Lower lobe of right lung (tissue), 2 donors: ENCODE measurements around the gene IL1RAPL1. TPM values are rescaled to one million over a fixed set of nuclear protein-coding genes. Genes with fewer than 3 reads are reported as not detected.

Experiments
- ATAC-seq, 2 donors: fragments of 200-7000 bp; cut with Tn5 transposase; one replicate each; pipeline ENCODE4 v1.9.1; 2020 to 2022; ENCODE audit warnings: mild to moderate bottlenecking in 2 of 2, moderate library complexity in 2 of 2
- DNase-seq: peaks from one replicate; pipeline ENCODE4 v3.0.0-alpha.2; 2020
- H3K27ac ChIP-seq: fragments of 200-600 bp; one replicate; pipeline ENCODE4 v1.8.0; 2022
- H3K27me3 ChIP-seq: fragments of 200-600 bp; one replicate; pipeline ENCODE4 v1.8.0; 2022; ENCODE audit warnings: low read depth
- H3K36me3 ChIP-seq: fragments of 200-600 bp; one replicate; pipeline ENCODE4 v1.8.0; 2022; ENCODE audit warnings: mild to moderate bottlenecking
- H3K4me1 ChIP-seq: fragments of 200-600 bp; one replicate; pipeline ENCODE4 v1.8.0; 2022
- H3K4me3 ChIP-seq: fragments of 200-600 bp; one replicate; pipeline ENCODE4 v1.8.0; 2022; ENCODE audit warnings: mild to moderate bottlenecking
- H3K9me3 ChIP-seq: fragments of 200-600 bp; one replicate; pipeline ENCODE4 v1.8.0; 2022
- CTCF ChIP-seq: fragments of 200-600 bp; IDR thresholded peaks from one replicate; pipeline ENCODE4 v1.8.0; 2022; ENCODE audit warnings: antibody characterized with exemption, mild to moderate bottlenecking
- intact Hi-C: fragments of 100-400 bp; cut with DNase I; formaldehyde crosslinking; loops from one replicate; pipeline ENCODE4 v1.11.0; 2022
- total RNA-seq: library from RNA; stranded (reverse); fragmentation: NEBNext Ultra II Directional; extraction: Animal tissue kit (Norgen Biotek cat#: 25700); gene quantifications from one replicate; pipeline ENCODE4 v1.2.1, GENCODE V29; 2021
- donor health status: DM: no; HTN: yes; CAD: no; lungs with severe emphysema.

Gene IL1RAPL1
- total RNA-seq, 1 donor from 2014 or later = not detected

- Histone ChIP-seq H3K9me3 (no peaks in the 10 kb centered on the region), H3K27ac (no peak overlapping the region), H3K4me1 (no peaks in the 10 kb centered on the region), H3K27me3 (no peaks in the 10 kb centered on the region), H3K36me3 (no peaks in the 10 kb centered on the region), H3K4me3 (no peak overlapping the region)
- intact Hi-C loops = no loop called here
- no peak for DNase-seq
- no peak for ATAC-seq
- no peak for TF ChIP-seq CTCF
Observed at GRCh38 chrX:28552882-28553829, 34.1 kb upstream of the IL1RAPL1 start.

DNA sequence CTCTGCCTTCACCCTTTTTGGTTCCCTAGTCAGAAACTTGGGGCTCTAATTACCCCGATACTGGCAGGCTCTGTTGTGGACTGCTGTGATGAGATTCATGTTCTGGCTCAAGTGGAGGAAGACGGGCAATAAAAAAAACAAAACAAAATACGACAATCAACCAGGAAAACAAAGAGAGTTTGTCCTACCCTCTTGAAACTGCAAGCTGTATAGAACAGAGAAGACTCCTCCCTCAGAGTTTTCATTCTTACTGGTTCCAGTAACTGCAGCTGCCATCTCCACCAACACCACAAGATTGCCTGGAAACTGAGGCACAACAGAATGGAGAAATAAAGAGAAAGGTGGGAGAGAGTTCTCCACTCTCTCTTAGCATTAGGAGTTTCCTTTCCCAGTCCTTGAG lies 11.1 kb upstream of the IL1RAPL1 start:
- ATAC-seq = no peak

DNA sequence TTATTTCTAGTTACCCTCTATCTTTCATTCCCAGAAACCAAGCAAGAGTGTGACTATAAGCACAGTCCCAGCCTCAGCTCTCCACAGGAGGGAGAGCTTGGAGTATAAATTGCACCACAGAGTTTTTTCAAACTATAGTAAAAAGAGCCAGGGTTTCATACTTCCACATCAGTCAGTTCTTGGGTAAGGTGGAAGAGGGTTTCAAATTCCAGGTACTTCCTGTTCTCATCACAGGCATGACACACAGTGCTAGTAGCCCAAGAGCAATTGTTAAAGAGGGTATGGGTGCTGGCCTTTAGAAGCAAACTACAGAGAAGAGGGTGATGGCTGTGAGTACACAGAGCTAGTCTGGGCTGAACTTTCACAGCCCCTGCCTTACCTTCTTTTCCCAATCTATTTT lies 5.7 kb upstream of the IL1RAPL1 start:
- ATAC-seq (no peak), DNase-seq (no peak)
- Histone ChIP-seq H3K4me3 (no peak overlapping the region), H3K9me3 (no peaks in the 10 kb centered on the region), H3K36me3 (no peaks in the 10 kb centered on the region), H3K4me1 (no peaks in the 10 kb centered on the region), H3K27ac (no peak overlapping the region), H3K27me3 (no peaks in the 10 kb centered on the region)
- TF ChIP-seq CTCF = no peak
- intact Hi-C loops = no loop called here

More for the DNA sequence above, 11.1 kb upstream of the IL1RAPL1 start:
- H3K4me3 ChIP-seq = no peak overlapping the region
- no peak for TF ChIP-seq CTCF
- intact Hi-C loops = no loop called here
- DNase-seq = no peak
- H3K9me3 ChIP-seq = no peaks in the 10 kb centered on the region
- H3K4me1 ChIP-seq = no peaks in the 10 kb centered on the region
- no peaks in the 10 kb centered on the region for H3K27me3 ChIP-seq
- H3K27ac ChIP-seq = no peak overlapping the region
- no peaks in the 10 kb centered on the region for H3K36me3 ChIP-seq

DNA sequence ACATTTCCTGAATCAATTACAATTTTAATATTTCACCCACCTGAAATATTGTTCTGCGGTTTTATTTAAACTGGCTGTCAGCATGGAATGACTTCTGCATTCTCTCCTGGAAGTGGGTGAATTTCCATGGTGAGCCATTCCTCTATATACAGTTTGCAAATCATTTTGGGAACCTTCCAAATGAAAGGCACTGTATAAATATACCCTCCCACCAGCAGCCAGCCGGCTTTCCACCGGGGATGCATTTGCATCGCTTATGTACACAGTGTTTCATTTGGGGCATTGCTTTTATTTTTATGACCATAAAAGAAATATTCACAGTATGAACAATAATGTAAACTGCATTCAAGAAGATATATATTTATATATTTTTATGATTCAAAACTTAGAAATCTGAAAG lies 4.7 kb upstream of the IL1RAPL1 start:
- no peaks in the 10 kb centered on the region for H3K36me3 ChIP-seq
- DNase-seq (no peak), ATAC-seq (no peak)
- no peaks in the 10 kb centered on the region for H3K9me3 ChIP-seq
- H3K4me1 ChIP-seq = no peaks in the 10 kb centered on the region
- no peaks in the 10 kb centered on the region for H3K27me3 ChIP-seq
- no peak overlapping the region for H3K27ac ChIP-seq
- no peak for TF ChIP-seq CTCF
- H3K4me3 ChIP-seq = no peak overlapping the region
- intact Hi-C loops = no loop called here

DNA sequence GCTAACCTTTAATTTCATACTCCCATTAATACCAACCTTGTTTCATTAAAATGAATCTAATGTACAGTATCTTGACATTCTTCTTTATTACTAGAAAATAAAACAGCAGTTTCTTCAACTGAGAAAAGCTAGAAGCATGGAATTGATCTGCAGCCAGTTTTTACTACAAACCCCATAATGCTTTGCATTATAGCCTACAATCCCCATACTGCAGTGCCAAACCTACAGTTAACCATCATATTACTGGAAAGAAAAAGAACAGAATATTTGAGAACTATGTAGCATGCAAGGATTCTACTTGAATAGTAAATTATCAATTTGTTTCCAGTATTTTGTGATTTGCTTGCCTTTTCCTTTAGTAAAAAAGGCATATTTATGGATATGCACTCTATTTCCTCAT lies 3.2 kb upstream of the IL1RAPL1 start:
- DNase-seq = no peak
- Histone ChIP-seq H3K4me3 (no peak overlapping the region), H3K27me3 (no peaks in the 10 kb centered on the region), H3K4me1 (no peaks in the 10 kb centered on the region), H3K9me3 (no peaks in the 10 kb centered on the region), H3K36me3 (no peaks in the 10 kb centered on the region), H3K27ac (no peak overlapping the region)
- intact Hi-C loops = no loop called here
- no peak for ATAC-seq
- TF ChIP-seq CTCF = no peak
